Osteoblast (primary cell): ENCODE data around the gene SLC22A14. TPM values are rescaled to one million over a fixed set of nuclear protein-coding genes. Genes with fewer than 3 reads are reported as not detected.
A peak's percentile ranks its signal among the peaks of the same experiment; 100 is the strongest.

Experiments
- DNase-seq: peaks from one replicate; pipeline ENCODE4 v3.0.0; 2011; ENCODE audit warnings: low spot score, mixed read lengths; ENCODE audit not compliant: insufficient read length; ENCODE audit errors: missing footprints
- H2AFZ ChIP-seq: 2 replicates; pipeline ENCODE4 v1.6.0; 2011; ENCODE audit warnings: mild to moderate bottlenecking, low read length
- H3K27ac ChIP-seq: 2 replicates; pipeline ENCODE4 v1.5.1; 2011; ENCODE audit warnings: mild to moderate bottlenecking, low read depth, low read length, moderate library complexity
- H3K27me3 ChIP-seq: 2 replicates; pipeline ENCODE4 v1.6.0; 2012; ENCODE audit warnings: mild to moderate bottlenecking, control low read depth, inconsistent platforms, low read length, moderate library complexity; ENCODE audit not compliant: insufficient read depth
- H3K36me3 ChIP-seq: 2 replicates; pipeline ENCODE4 v1.5.1; 2011; ENCODE audit warnings: mild to moderate bottlenecking, low read length, control low read depth, moderate library complexity; ENCODE audit not compliant: insufficient read depth
- H3K4me1 ChIP-seq: 2 replicates; pipeline ENCODE4 v1.5.1; 2011; ENCODE audit warnings: mild to moderate bottlenecking, low read length, control low read depth, moderate library complexity; ENCODE audit not compliant: insufficient read depth
- H3K4me2 ChIP-seq: 2 replicates; pipeline ENCODE4 v1.6.0; 2011; ENCODE audit warnings: mild to moderate bottlenecking, low read length; ENCODE audit not compliant: insufficient read depth
- H3K4me3 ChIP-seq: fragments of 200-600 bp; sonication (generic); 3 replicates; pipeline ENCODE4 v1.5.1; 2012; ENCODE audit warnings: mild to moderate bottlenecking, low read length, inconsistent platforms; ENCODE audit not compliant: insufficient read depth
- H3K79me2 ChIP-seq: 2 replicates; pipeline ENCODE4 v1.6.0; 2012; ENCODE audit warnings: mild to moderate bottlenecking, low read length, control low read depth, inconsistent platforms; ENCODE audit not compliant: insufficient read depth
- H3K9me3 ChIP-seq: 2 replicates; pipeline ENCODE4 v1.5.1; 2011; ENCODE audit warnings: low read depth, low read length, control low read depth
- H4K20me1 ChIP-seq: 2 replicates; pipeline ENCODE4 v1.6.0; 2012; ENCODE audit warnings: mild to moderate bottlenecking, low read length, control low read depth; ENCODE audit not compliant: insufficient read depth
- CTCF ChIP-seq: IDR thresholded peaks from 2 replicates; pipeline ENCODE4 v1.5.1; 2011; ENCODE audit warnings: mild to moderate bottlenecking, low read depth, low read length, moderate library complexity; ENCODE audit errors: extremely low read depth
- total RNA-seq: library from RNA; depleted of rRNA; stranded (reverse); fragments of >200 nt; gene quantifications from 2 replicates; pipeline ENCODE4 v1.2.3, GENCODE V29; 2012

Gene SLC22A14
- total RNA-seq, 1 donor = 0.36 TPM

DNA sequence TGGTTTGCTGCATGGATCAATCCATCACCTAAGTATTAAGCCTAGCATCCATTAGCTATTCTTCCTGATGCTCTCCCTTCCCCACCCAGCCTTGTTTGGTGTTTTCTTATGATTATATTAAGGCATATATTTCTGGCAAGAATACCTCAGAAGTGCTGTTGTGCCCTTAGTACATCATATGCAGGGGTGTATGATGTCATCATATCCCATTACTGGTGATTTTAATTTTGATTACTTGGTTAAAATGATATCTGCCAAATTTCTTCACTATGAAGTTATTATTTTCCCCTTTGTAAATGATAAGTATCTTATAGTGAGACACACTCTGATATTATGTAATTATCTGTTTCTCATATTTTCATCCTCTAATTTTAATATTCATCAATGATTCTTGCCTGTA lies 15.4 kb downstream of the SLC22A14 start:
- TF ChIP-seq CTCF = no peak
- no peaks in the 10 kb centered on the region for H4K20me1 ChIP-seq
- no peaks in the 10 kb centered on the region for H3K79me2 ChIP-seq
- H3K4me2 ChIP-seq = no peak overlapping the region
- H3K4me1 ChIP-seq = no peaks in the 10 kb centered on the region
- no peak overlapping the region for H3K4me3 ChIP-seq
- H3K9me3 ChIP-seq = no peaks in the 10 kb centered on the region
- no peaks in the 10 kb centered on the region for H3K27me3 ChIP-seq
- no peak for DNase-seq
- H3K36me3 ChIP-seq = no peaks in the 10 kb centered on the region
- no peak overlapping the region for H2AFZ ChIP-seq
- H3K27ac ChIP-seq = no peak overlapping the region

- H3K9me3 ChIP-seq = no peaks in the 10 kb centered on the region
- TF ChIP-seq CTCF = peak; percentile 56
These were observed 16.0 kb downstream of the SLC22A14 start for GRCh38 chr3:38297947-38298711.

DNA sequence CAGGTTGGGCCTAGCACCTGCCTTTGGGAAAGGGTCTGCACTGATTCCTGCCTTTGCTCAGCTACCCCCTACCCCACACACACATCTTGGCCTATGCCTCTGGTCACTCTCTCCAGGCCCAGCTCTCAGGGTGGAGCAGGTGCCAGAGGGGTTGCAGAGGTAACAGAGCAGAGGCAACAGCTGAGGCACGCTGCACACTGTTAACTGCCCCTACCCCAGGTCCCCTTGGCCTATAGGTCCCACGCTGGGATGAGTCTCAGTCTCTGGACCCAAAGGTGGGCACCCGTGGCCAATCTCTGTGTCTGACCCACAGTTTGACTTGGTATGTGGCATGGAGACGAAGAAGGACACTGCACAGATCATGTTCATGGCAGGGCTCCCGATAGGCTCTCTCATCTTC lies 24.8 kb downstream of the SLC22A14 start:
- Histone ChIP-seq H4K20me1 (no peaks in the 10 kb centered on the region), H3K4me3 (no peak overlapping the region), H3K27me3 (no peaks in the 10 kb centered on the region), H3K27ac (no peak overlapping the region), H3K4me2 (no peak overlapping the region), H3K9me3 (no peaks in the 10 kb centered on the region), H3K79me2 (no peaks in the 10 kb centered on the region), H3K36me3 (no peaks in the 10 kb centered on the region), H3K4me1 (no peaks in the 10 kb centered on the region), H2AFZ (no peak overlapping the region)
- no peak for TF ChIP-seq CTCF
- DNase-seq = no peak

More at GRCh38 chr3:38297947-38298711, 16.0 kb downstream of the SLC22A14 start:
- no peak overlapping the region for H3K4me2 ChIP-seq
- no peak overlapping the region for H3K27ac ChIP-seq
- no peaks in the 10 kb centered on the region for H4K20me1 ChIP-seq
- no peaks in the 10 kb centered on the region for H3K4me1 ChIP-seq
- no peaks in the 10 kb centered on the region for H3K27me3 ChIP-seq
- H3K79me2 ChIP-seq = no peaks in the 10 kb centered on the region
- DNase-seq = no peak
- no peak overlapping the region for H2AFZ ChIP-seq
- no peaks in the 10 kb centered on the region for H3K36me3 ChIP-seq
- no peak overlapping the region for H3K4me3 ChIP-seq

DNA sequence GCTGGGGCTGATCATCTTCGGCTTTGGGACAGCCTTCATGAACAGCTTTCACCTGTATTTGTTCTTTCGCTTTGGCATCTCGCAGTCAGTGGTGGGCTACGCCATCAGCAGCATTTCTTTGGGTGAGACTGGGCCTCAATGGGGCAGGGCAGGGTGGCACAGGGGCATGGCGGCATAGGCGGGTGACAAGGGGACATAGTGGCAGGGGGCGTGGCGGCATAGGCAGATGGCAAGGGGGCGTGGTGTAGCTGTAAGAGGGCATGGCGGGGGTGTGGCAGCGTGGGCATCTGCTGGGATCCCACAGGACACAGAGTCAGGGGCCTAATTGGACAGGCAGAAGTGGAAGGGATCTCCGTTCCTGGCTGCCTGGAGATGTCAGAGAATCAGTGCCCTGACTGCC lies 25.5 kb downstream of the SLC22A14 start:
- Histone ChIP-seq H3K36me3 (no peaks in the 10 kb centered on the region), H3K27ac (no peak overlapping the region), H3K79me2 (no peaks in the 10 kb centered on the region), H3K9me3 (no peaks in the 10 kb centered on the region), H3K4me3 (no peak overlapping the region), H2AFZ (no peak overlapping the region), H4K20me1 (no peaks in the 10 kb centered on the region), H3K27me3 (no peaks in the 10 kb centered on the region), H3K4me2 (no peak overlapping the region), H3K4me1 (no peaks in the 10 kb centered on the region)
- no peak for TF ChIP-seq CTCF
- no peak for DNase-seq
